IMR-90 (cell line): ENCODE data around the gene RNF217. TPM values are rescaled to one million over a fixed set of nuclear protein-coding genes. Genes with fewer than 3 reads are reported as not detected.
"Not testable (repeated sequence)": the region's sequence is repeated elsewhere in the genome, so short reads cannot be mapped to it uniquely, and the experiment has no call there.

Experiments
- ATAC-seq: fragments of 200-7000 bp; cut with Tn5 transposase; 2 replicates; pipeline ENCODE4 v1.9.1; 2020; ENCODE audit warnings: low read depth, mild to moderate bottlenecking, moderate library complexity
- BruUV-seq: library from RNA; stranded (reverse); fragments of 400-500 nt; replicated peaks from 2 replicates; lab custom pipeline; 2021; lab: Mats Ljungman, UMichigan
- CTCF ChIA-PET: fragments of 300-600 bp; formaldehyde crosslinking; extraction: SDS; loops from one replicate; lab custom pipeline; 2021; ENCODE audit warnings: antibody characterized with exemption; lab: Yijun Ruan, JAX
- POLR2A ChIA-PET: fragments of 300-600 bp; sonication (Branson Sonifier 250); formaldehyde crosslinking; loops from one replicate; lab custom pipeline; 2022; ENCODE audit warnings: antibody characterized with exemption; ENCODE audit not compliant: unreplicated experiment; lab: Charles Lee
- DNase-seq: peaks from one replicate; pipeline ENCODE4 v3.0.0; 2013
- H2AFZ ChIP-seq: replicated peaks from 2 replicates; pipeline ENCODE3; 2013; ENCODE audit warnings: low read length, mild to moderate bottlenecking; ENCODE audit not compliant: poor library complexity
- H2AK5ac ChIP-seq: 2 replicates; pipeline ENCODE4 v1.6.1; 2013; ENCODE audit warnings: low read depth, low read length, inconsistent platforms
- H2AK9ac ChIP-seq: replicated peaks from 2 replicates; pipeline ENCODE3; 2013; ENCODE audit warnings: mild to moderate bottlenecking, low read depth, low read length, moderate library complexity; ENCODE audit not compliant: poor library complexity
- H2BK120ac ChIP-seq: 2 replicates; pipeline ENCODE4 v1.6.1; 2013; ENCODE audit warnings: low read depth, low read length, inconsistent platforms
- H2BK15ac ChIP-seq: 3 replicates; pipeline ENCODE4 v1.6.1; 2013; ENCODE audit warnings: low read depth, low read length, inconsistent platforms
- H2BK20ac ChIP-seq: 2 replicates; pipeline ENCODE4 v1.6.1; 2013; ENCODE audit warnings: low read depth, mild to moderate bottlenecking, inconsistent platforms, low read length, moderate library complexity
- H2BK5ac ChIP-seq: 2 replicates; pipeline ENCODE4 v1.6.1; 2013; ENCODE audit warnings: mild to moderate bottlenecking, low read depth, low read length, inconsistent platforms; ENCODE audit not compliant: poor library complexity, severe bottlenecking
- H3K14ac ChIP-seq: replicated peaks from 2 replicates; pipeline ENCODE4 v1.6.1; 2013; ENCODE audit warnings: low read depth, low read length, inconsistent platforms
- H3K18ac ChIP-seq: 2 replicates; pipeline ENCODE4 v1.6.1; 2013; ENCODE audit warnings: low read depth, low read length, control low read depth
- H3K23ac ChIP-seq: 2 replicates; pipeline ENCODE4 v1.6.1; 2013; ENCODE audit warnings: low read depth, low read length, inconsistent platforms
- H3K27ac ChIP-seq: 2 replicates; pipeline ENCODE4 v1.5.1; 2013; ENCODE audit warnings: mild to moderate bottlenecking, control low read depth, low read length; ENCODE audit not compliant: insufficient read depth
- H3K27me3 ChIP-seq: 2 replicates; pipeline ENCODE4 v1.6.1; 2013; ENCODE audit warnings: low read length; ENCODE audit not compliant: control insufficient read depth, insufficient read depth
- H3K36me3 ChIP-seq: 2 replicates; pipeline ENCODE4 v1.6.1; 2013; ENCODE audit warnings: low read length, mixed read lengths; ENCODE audit not compliant: control insufficient read depth, insufficient read depth
- H3K4ac ChIP-seq: 2 replicates; pipeline ENCODE4 v1.6.1; 2013; ENCODE audit warnings: low read depth, low read length, inconsistent platforms
- H3K4me1 ChIP-seq: 2 replicates; pipeline ENCODE4 v1.6.1; 2013; ENCODE audit warnings: low read length, mixed read lengths; ENCODE audit not compliant: control insufficient read depth, insufficient read depth
- H3K4me2 ChIP-seq: 2 replicates; pipeline ENCODE4 v1.6.1; 2013; ENCODE audit warnings: low read depth, mild to moderate bottlenecking, control low read depth, low read length, moderate library complexity
- H3K4me3 ChIP-seq: 2 replicates; pipeline ENCODE4 v1.5.1; 2013; ENCODE audit warnings: low read depth, mild to moderate bottlenecking, control low read depth, low read length, moderate library complexity; ENCODE audit not compliant: insufficient read depth
- H3K56ac ChIP-seq: 2 replicates; pipeline ENCODE4 v1.6.1; 2013; ENCODE audit warnings: low read length, inconsistent platforms; ENCODE audit not compliant: insufficient read depth; ENCODE audit errors: extremely low read depth
- H3K79me1 ChIP-seq, 2 experiments: 2 replicates each; pipeline ENCODE4 v1.6.1; 2013; ENCODE audit warnings: low read length in 2 of 2, inconsistent platforms in 1 of 2, low read depth in 1 of 2
- H3K9ac ChIP-seq: 2 replicates; pipeline ENCODE4 v1.6.1; 2013; ENCODE audit warnings: low read depth, low read length, control low read depth
- H3K9me1 ChIP-seq: 2 replicates; pipeline ENCODE4 v1.6.1; 2013; ENCODE audit warnings: low read length, inconsistent platforms; ENCODE audit not compliant: insufficient read depth
- H3K9me3 ChIP-seq: 2 replicates; pipeline ENCODE4 v1.6.1; 2013; ENCODE audit warnings: low read length; ENCODE audit not compliant: control insufficient read depth, insufficient read depth
- H4K20me1 ChIP-seq: 2 replicates; pipeline ENCODE4 v1.6.1; 2013; ENCODE audit warnings: low read length, inconsistent platforms; ENCODE audit not compliant: insufficient read depth
- H4K5ac ChIP-seq: 2 replicates; pipeline ENCODE4 v1.6.1; 2013; ENCODE audit warnings: mild to moderate bottlenecking, low read depth, low read length, control low read depth
- H4K8ac ChIP-seq, 2 experiments: 2 replicates each; pipeline ENCODE4 v1.6.1; 2013; ENCODE audit warnings: low read depth in 2 of 2, low read length in 2 of 2, control low read depth in 1 of 2, inconsistent platforms in 1 of 2
- H4K91ac ChIP-seq: 2 replicates; pipeline ENCODE4 v1.6.1; 2013; ENCODE audit warnings: low read depth, low read length, inconsistent platforms; ENCODE audit not compliant: insufficient read depth
- WGBS, 2 experiments: methylation state at CpG; one replicate each; pipeline versions ENCODE4 v1.1.5 to v1.1.7; 2013; ENCODE audit warnings: missing lambda C conversion rate in 2 of 2; ENCODE audit not compliant: insufficient read length in 1 of 2; ENCODE audit errors: extremely low coverage in 2 of 2; 5-methylcytosine and 5-hydroxymethylcytosine counted together
- dilution Hi-C: fragments of 300-500 bp; cut with HindIII; formaldehyde crosslinking; loops from one replicate; pipeline ENCODE4 v1.14.3; 2018; ENCODE audit warnings: low sequenced_read_pairs; ENCODE audit not compliant: unreplicated experiment
- in situ Hi-C: fragments of 300-500 bp; cut with MboI; formaldehyde crosslinking; loops from 3 replicates; pipeline ENCODE4 v1.14.3; 2019; ENCODE audit warnings: low sequenced_read_pairs, inconsistent platforms, mixed read lengths
- intact Hi-C: fragments of 100-400 bp; cut with micrococcal nuclease; formaldehyde crosslinking; loops from 2 replicates; pipeline ENCODE4 v1.10.0; 2022
- polyA plus RNA-seq, 3 experiments: library from polyadenylated mRNA; depleted of rRNA; stranded (reverse); fragments of >200 nt; gene quantifications; 2 replicates each; pipeline ENCODE4 v1.2.3, GENCODE V29; 2012; ENCODE audit warnings: low replicate concordance in 1 of 3
- total RNA-seq: library from RNA; depleted of rRNA; stranded (reverse); fragments of >200 nt; gene quantifications from 2 replicates; pipeline ENCODE4 v1.2.3, GENCODE V29; 2012

RNF217 gene
- total and polyA plus RNA-seq, 2 of the 4 experiments (the other 2 are of a cell fraction), result 11.7 to 20.4 TPM

GRCh38 chr6:124919703-124920102 lies 42.5 kb upstream of the RNF217 start:
- POLR2A ChIA-PET, dilution Hi-C loops, intact Hi-C loops, H3K18ac ChIP-seq, H3K4me2 ChIP-seq, H3K27ac ChIP-seq, H4K20me1 ChIP-seq, H3K14ac ChIP-seq, H4K91ac ChIP-seq, H3K79me1 ChIP-seq, H2AFZ ChIP-seq, H4K5ac ChIP-seq, H4K8ac ChIP-seq, BruUV-seq, H2BK20ac ChIP-seq, H3K4ac ChIP-seq, H3K4me1 ChIP-seq, in situ Hi-C loops, H2AK9ac ChIP-seq, H2BK120ac ChIP-seq, H3K27me3 ChIP-seq, DNase-seq, H2BK5ac ChIP-seq, H3K36me3 ChIP-seq, H3K9me3 ChIP-seq, H3K56ac ChIP-seq, H2BK15ac ChIP-seq, H3K9ac ChIP-seq, H3K9me1 ChIP-seq, H3K4me3 ChIP-seq, H3K23ac ChIP-seq, H2AK5ac ChIP-seq, CTCF ChIA-PET, ATAC-seq: not testable (repeated sequence)
- WGBS, 2 experiments, result no CpG with 5 or more reads among the region's 2 CpGs
